GM21786 (cell line): ENCODE data around the gene SHC3.
A peak's percentile ranks its signal among the peaks of the same experiment; 100 is the strongest.

ENCODE experiments used
- ATAC-seq: cut with Tn5 transposase; IDR thresholded peaks from one replicate; pipeline ENCODE4 v1.9.1; 2021; ENCODE audit not compliant: unreplicated experiment

SHC3 gene

GRCh38 chr9:89006996-89007967 lies 171.3 kb downstream of the SHC3 start:
- no peak for ATAC-seq

- no peak for ATAC-seq
These were observed 172.4 kb downstream of the SHC3 start for GRCh38 chr9:89006267-89006666.

GRCh38 chr9:89005323-89005722 lies 173.3 kb downstream of the SHC3 start:
- no peak for ATAC-seq

GRCh38 chr9:89002987-89003386 lies 175.6 kb downstream of the SHC3 start:
- no peak for ATAC-seq

GRCh38 chr9:89001917-89002540 lies 176.6 kb downstream of the SHC3 start:
- ATAC-seq, result no peak

GRCh38 chr9:89000973-89001916 lies 177.4 kb downstream of the SHC3 start:
- peak; percentile 53 for ATAC-seq

- no peak for ATAC-seq
These were observed 178.2 kb downstream of the SHC3 start for GRCh38 chr9:89000371-89000781.

GRCh38 chr9:88998911-88999310 lies 179.7 kb downstream of the SHC3 start:
- no peak for ATAC-seq

- ATAC-seq, result no peak
These were observed 180.1 kb downstream of the SHC3 start for GRCh38 chr9:88998503-88998902.

- ATAC-seq, result no peak
These were observed 181.0 kb downstream of the SHC3 start for GRCh38 chr9:88997646-88998045.

- no peak for ATAC-seq
These were observed 181.7 kb downstream of the SHC3 start for GRCh38 chr9:88996921-88997235.

GRCh38 chr9:88996046-88996920 lies 182.3 kb downstream of the SHC3 start:
- no peak for ATAC-seq

GRCh38 chr9:88995627-88996026 lies 183.0 kb downstream of the SHC3 start:
- no peak for ATAC-seq

- no peak for ATAC-seq
These were observed 183.4 kb downstream of the SHC3 start for GRCh38 chr9:88995200-88995577.

- no peak for ATAC-seq
These were observed 184.0 kb downstream of the SHC3 start for GRCh38 chr9:88994469-88995199.

- ATAC-seq, result no peak
These were observed 184.7 kb downstream of the SHC3 start for GRCh38 chr9:88993871-88994460.

GRCh38 chr9:88993327-88993726 lies 185.3 kb downstream of the SHC3 start:
- ATAC-seq, result no peak

- ATAC-seq, result no peak
These were observed 186.1 kb downstream of the SHC3 start for GRCh38 chr9:88992556-88992955.
